ENCODE measurements around the gene KDM2B. TPM values are rescaled to one million over a fixed set of nuclear protein-coding genes. Genes with fewer than 3 reads are reported as not detected.
"Not testable (repeated sequence)": the region's sequence is repeated elsewhere in the genome, so short reads cannot be mapped to it uniquely, and the experiment has no call there.

Gene KDM2B
- total RNA-seq, 2 donors from 2014 or later = 28.9 to 66.8 TPM

DNA sequence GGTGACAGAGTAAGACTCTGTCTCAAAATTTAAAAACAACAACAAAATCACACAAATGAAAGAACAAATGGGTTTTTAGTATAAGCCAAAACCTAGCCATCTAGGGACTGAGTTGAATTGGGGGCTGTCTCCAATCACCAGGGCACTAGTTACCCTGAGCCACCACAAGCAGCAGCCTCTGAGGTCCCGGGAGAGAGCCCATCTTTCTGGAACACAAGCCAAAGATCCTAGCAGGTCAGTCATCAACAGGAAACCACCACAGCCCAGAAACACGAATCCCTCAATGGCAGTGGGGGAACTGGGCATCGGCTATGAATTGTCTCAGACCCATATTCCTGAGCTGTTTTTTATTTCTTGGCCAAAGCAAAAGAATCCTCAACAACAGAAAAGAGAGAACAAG, 75.3 kb downstream of the KDM2B start:
- Mint-ChIP-seq H3K36me3 (no peaks in the 10 kb centered on the region), H3K9me3 (no peaks in the 10 kb centered on the region), H3K27ac (peak overlapping the region; percentile 5 to 54)
- DNase-seq (ENCODE audit: low spot score in 2 of 2) (no peak), ATAC-seq (no peak)

DNA sequence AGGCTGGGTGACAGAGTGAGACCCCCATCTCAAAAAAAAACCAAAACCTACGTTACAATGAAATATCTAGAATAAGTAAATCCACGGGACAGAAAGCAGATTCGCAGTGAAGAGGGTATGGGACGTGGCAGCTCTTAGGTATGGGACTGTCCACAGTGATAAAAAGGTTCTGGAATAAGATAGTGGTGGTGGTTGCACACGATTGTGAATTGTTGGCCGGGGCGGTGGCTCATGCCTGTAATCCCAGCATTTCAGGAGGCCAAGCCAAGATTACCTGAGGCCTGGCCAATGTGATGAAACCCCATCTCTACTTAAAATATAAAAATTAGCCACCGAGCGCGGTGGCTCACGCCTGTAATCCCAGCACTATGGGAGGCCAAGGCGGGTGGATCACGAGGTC, 76.3 kb downstream of the KDM2B start:
- no peaks in the 10 kb centered on the region for H3K9me3 Mint-ChIP-seq
- no peaks in the 10 kb centered on the region for H3K36me3 Mint-ChIP-seq
- DNase-seq (ENCODE audit: low spot score in 2 of 2) (no peak), ATAC-seq (no peak)
- H3K27ac Mint-ChIP-seq = no peak overlapping the region

DNA sequence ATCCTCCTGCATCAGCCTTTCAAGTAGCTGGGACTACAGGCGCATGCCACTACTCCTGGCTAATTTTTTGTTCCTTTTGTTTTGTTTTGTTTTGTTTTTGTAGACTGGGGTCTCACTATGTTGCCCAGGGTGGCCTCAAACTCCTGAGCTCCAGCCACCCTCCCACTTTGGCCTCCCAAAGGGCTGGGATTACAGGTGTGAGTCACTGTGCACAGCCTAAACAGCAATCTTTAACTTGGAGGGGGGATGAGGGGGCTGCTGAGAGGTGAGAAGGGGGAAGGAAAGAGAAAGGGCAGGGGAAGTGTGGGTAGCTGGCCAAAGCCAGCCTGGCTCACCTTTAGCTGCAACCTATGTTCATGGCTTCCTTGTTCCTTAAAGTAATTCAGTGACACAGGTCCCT, 77.4 kb downstream of the KDM2B start:
- ATAC-seq (no peak), DNase-seq (ENCODE audit: low spot score in 2 of 2) (no peak)
- Mint-ChIP-seq H3K9me3 (no peaks in the 10 kb centered on the region), H3K27ac (peak overlapping the region; percentile 26 to 86), H3K36me3 (no peaks in the 10 kb centered on the region)

DNA sequence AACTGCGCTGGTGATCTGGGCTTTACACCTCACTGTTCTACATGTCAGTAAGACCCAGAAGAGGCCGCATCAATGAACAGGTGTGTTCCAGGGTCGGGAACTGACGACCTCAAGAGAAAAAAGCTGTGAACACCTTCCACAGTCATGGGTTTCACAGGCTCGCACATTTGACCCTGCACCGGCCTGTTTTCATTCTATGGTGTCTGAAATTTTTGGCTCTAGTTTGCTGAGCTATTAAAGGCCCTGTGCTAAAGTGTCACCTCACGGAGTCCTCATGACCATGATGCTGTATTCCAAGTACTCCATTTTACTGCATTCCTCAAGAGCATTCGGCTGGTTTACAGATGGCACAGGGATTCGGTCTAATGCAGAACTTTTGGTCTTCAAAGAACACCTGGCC, 78.9 kb downstream of the KDM2B start:
- no peaks in the 10 kb centered on the region for H3K9me3 Mint-ChIP-seq
- ATAC-seq = no peak

DNA sequence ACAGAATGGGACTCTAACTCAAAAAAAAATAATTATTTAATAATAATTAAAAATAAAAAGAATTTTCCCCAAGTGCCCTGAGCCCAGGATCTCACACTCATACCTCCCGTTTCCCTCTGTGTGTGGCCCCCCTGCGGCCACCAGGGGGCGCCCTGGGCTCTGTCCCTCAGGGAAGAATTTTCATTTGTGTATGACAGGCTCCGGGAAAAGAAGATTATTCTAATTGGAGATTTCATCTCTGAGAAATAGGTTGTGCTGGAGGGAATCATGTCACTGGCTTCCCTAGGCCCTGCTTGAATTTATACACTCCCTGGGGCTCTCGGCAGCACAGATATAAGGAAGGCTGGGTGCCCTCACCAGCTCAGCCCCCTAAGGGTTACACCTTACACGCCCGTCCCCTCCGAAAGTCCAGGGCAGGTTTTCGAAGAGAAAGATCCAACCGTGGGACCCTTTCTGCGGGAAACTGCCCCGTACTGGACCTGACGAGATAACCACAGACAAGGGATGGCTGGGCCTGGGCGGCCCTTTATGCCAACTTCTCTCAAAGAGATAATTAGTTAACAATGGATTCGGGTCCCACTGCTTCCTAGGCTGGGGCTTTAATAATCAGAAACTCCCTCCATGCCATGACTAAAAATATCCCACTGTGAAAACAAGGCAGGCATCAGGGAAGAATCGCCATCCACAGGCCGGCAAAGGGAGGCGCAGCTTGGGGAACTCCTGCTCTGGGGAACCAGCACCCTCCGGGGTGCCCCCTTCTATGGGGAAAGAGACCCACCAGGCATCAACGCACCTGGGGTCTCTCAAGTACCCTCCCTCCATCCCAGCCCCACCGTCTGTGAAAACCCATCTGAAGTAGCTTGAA, 80.7 kb downstream of the KDM2B start:
- Mint-ChIP-seq H3K27ac (peak overlapping the region in 1 of 2 donors; percentile 27), H3K9me3 (no peaks in the 10 kb centered on the region)

More for the DNA sequence above, 78.9 kb downstream of the KDM2B start:
- no peak overlapping the region for H3K27ac Mint-ChIP-seq
- no peak for DNase-seq (ENCODE audit: low spot score in 2 of 2)
- H3K36me3 Mint-ChIP-seq = no peaks in the 10 kb centered on the region

DNA sequence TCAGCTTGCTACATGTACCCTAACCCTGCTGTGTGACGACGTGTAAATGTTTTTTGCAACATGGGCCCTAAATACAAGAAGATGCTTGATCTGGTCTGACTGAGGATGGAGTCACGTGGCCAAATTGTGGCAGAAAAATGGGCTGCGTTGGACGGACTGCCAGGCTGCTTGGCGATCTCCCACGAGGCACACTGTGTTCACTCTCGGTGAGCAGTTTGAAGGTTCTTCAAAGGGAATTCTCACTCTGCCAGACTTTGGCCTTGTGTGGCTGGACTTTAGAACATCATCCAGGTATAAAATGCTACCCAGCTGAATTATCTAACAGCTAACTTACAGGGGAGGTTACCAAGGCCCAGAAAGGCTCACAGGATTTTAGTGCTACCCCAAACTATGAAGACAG, 85.1 kb downstream of the KDM2B start:
- no peaks in the 10 kb centered on the region for H3K36me3 Mint-ChIP-seq
- DNase-seq (ENCODE audit: low spot score in 2 of 2) (no peak), ATAC-seq (no peak)
- H3K27ac Mint-ChIP-seq = no peak overlapping the region
- no peaks in the 10 kb centered on the region for H3K9me3 Mint-ChIP-seq

More for the DNA sequence above, 80.7 kb downstream of the KDM2B start:
- peak; percentile 73 to 89 for ATAC-seq
- DNase-seq (ENCODE audit: low spot score in 2 of 2) = peak; percentile 66 to 80
- no peaks in the 10 kb centered on the region for H3K36me3 Mint-ChIP-seq

DNA sequence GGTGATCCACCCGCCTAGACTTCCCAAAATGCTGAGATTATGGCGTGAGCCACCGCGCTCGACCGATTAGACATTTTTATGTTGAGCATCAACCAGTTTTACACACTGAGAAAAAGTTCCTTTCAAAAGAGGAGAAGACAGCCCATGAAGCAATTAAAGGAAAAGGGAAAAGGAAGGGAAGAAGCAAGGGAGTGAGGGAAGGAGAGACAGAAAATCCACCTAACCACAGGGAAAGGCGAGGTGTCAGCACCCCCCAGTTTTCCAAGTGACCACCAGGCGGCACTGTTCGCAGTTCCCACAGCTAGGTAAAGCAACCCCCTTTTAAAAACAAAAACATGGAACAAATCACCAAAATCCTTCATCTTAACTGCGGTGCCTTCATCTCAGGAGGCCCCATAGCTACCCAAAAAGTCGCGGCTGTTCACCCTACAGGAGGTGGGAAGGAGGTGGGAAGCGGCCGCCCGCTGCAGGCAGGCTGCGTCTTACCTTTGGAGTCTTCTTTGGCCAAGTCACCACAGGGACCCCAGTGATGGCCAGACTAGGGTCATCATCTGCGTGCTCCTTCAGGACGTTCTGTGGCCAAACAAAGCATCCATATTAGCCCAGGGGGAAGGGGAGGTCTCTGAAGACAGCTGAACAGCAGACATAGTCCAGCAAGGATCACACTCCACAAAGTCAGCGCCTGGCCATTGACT, 86.6 kb downstream of the KDM2B start:
- Mint-ChIP-seq H3K27ac (no peak overlapping the region), H3K36me3 (no peaks in the 10 kb centered on the region), H3K9me3 (no peaks in the 10 kb centered on the region)
- peak in 1 of 2 donors; percentile 57 for DNase-seq (ENCODE audit: low spot score in 2 of 2)
- peak; percentile 46 to 65 for ATAC-seq

DNA sequence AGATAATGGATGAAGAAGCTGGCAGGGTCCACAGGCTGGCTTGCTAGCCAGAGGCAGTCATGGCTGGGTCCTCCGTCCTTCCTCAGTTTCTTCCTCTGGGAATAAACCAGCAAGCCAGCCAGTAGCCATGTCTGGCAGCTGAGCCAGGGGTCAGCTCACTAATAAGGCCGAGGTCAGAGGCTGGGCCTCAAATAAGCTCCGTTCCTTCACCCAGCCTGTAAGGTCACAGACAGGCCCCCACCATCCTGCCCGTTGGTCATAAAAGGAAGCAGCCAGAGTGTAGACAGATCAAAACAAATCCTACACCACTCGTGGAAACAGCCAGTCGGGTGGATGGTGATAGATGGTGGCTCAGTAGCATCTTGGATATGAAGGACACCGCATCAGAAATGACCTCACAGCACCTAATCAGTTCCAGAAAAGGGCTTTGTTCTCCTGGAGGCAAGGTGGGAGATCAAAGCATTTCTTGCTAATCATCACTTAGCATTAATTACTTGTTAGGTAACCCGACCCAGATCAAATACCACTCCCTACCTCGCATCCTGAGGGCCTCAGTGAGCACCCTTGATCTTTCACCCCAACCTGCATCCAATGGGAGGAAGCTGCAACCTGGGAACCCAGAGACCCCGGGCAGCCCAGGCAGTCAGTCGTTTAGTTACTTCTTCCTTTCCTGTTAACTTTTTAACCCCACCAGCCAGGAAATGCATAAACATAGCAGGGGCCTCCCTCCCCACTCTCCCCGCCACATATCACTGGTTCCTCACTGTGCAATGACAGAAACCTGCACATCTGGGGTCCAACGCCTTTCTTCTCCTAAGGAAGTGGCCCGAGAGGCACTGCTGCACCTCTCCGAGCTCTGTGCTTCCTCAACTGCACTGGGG, 90.2 kb downstream of the KDM2B start:
- no peaks in the 10 kb centered on the region for H3K9me3 Mint-ChIP-seq
- DNase-seq (ENCODE audit: low spot score in 2 of 2) (no peak), ATAC-seq (no peak)
- H3K36me3 Mint-ChIP-seq = no peaks in the 10 kb centered on the region
- peak overlapping the region in 1 of 2 donors; percentile 22 for H3K27ac Mint-ChIP-seq

DNA sequence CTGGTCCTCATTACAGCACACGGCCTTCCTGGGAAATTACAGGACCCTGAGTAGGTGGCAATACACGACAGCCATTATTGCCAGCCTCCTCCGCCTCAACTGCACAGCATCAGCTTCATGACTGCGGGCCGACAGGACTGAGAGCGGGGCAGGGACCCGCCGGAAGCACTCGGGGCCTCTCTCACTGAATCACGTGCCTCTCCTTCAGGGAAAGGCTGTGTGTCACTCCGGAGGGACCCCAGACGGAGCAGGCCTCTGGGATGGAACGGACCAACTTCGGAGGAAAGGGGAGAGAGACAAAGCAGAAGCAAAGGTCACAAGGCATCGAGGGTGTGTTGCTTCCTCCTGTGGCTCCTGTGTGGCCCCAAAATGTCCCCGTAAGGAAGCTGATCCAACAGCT, 90.9 kb downstream of the KDM2B start:
- no peak overlapping the region for H3K27ac Mint-ChIP-seq
- ATAC-seq = no peak
- no peak for DNase-seq (ENCODE audit: low spot score in 2 of 2)
- no peaks in the 10 kb centered on the region for H3K9me3 Mint-ChIP-seq
- H3K36me3 Mint-ChIP-seq = no peaks in the 10 kb centered on the region

DNA sequence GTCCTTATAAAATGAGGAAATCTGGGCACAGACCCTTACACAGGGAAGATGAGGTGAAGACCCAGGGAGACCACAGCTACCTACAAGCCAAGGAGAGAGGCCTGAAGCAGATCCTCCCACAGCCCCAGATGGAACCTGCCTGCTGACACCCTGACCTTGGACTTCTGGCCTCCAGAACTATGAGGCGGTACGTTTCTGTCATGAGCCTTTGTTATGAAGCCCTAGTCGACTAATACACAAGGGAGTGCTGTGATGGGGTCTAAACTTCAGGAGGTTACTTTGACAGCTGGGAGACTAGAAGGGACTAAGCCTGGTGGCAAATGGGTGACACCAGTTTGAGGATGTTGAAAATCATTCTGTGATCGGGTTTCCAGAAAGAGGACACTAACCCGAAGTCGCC, 95.9 kb downstream of the KDM2B start:
- DNase-seq (ENCODE audit: low spot score in 2 of 2) (no peak), ATAC-seq (no peak)
- H3K27ac Mint-ChIP-seq = no peak overlapping the region
- no peaks in the 10 kb centered on the region for H3K9me3 Mint-ChIP-seq
- H3K36me3 Mint-ChIP-seq = no peaks in the 10 kb centered on the region

DNA sequence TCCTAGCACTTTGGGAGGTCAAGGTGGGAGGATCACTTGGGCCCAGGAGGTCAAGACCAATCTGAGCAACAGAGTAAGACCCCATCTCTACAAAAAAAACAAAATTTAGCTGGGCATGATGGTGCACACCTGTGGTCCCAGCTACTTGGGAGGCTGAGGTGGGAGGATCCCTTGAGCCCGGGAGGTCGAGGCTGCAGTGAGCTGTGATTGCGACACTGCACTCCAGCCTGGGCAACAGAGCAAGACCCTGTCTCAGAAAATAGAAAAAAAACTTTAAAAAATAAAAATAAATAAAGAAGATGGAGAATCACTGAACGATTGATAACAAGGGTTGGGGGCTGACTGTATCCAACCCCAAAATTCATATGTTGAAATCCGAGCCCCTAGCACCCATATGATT, 96.3 kb downstream of the KDM2B start:
- H3K36me3 Mint-ChIP-seq = not testable (repeated sequence)

DNA sequence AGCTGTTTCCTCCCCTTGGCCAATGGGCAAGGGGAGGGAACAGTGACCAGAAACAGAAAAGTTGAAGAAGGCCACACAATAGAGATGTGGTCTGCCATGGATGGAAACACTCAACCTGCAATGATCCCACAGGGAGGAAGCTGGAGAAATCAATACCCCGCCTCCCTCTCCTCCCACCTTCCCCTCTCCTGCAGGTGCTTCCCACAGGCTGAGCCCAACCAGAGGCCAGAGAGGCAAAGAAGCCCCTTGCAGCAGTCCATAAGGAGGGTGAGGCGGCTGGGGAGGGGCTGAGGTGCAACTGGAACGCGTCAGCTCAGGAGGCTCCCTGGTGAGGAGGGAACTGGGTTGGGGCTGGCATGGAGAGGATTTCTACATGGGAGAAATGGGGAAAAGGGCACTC, 96.9 kb downstream of the KDM2B start:
- Mint-ChIP-seq H3K27ac (no peak overlapping the region), H3K36me3 (no peaks in the 10 kb centered on the region), H3K9me3 (no peaks in the 10 kb centered on the region)
- no peak for ATAC-seq
- DNase-seq (ENCODE audit: low spot score in 2 of 2) = no peak

More for the DNA sequence above, 96.3 kb downstream of the KDM2B start:
- not testable (repeated sequence) for H3K9me3 Mint-ChIP-seq; H3K27ac Mint-ChIP-seq; ATAC-seq; DNase-seq (ENCODE audit: low spot score in 2 of 2)

DNA sequence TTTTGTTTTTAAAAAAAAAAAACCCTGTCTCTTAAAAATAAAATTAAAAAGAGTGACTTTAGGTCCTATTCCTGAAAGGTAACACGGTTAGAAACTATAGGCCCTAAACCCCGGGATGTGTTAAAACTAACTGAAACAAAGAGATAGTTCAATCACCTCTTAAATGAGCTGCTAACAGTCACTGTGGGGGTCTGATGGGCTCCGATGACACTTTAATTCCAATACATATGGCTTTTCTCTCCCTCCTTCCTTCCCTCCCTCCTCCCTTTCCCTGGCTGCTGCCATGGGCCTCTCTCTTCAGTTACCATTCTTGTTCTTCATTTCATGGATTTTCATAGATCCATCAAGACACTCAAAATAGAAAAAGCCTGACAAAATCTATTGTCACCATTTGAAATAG, 104.3 kb downstream of the KDM2B start:
- H3K9me3 Mint-ChIP-seq = no peaks in the 10 kb centered on the region
- DNase-seq (ENCODE audit: low spot score in 2 of 2) (no peak), ATAC-seq (no peak)
- no peaks in the 10 kb centered on the region for H3K36me3 Mint-ChIP-seq
- H3K27ac Mint-ChIP-seq = no peak overlapping the region

DNA sequence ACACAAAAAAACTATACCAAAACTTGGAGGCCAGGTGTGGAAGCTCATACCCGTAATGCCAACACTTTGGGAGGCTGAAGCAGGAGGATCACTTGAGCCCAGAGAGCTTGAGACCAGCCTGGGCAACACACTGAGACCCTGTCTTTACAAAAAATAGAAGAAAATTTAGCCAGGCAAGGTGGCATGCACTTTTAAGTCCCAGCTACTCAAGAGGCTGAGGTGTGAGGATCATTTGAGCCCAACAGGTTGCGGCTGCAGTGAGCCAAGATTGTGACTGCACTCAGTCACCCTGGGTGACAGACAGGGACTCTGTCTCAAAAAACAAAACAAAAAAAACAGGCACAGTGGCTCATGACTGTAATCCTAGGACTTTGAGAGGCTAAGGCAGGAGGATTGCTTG, 105.5 kb downstream of the KDM2B start:
- no peak overlapping the region for H3K27ac Mint-ChIP-seq
- DNase-seq (ENCODE audit: low spot score in 2 of 2) (no peak), ATAC-seq (no peak)
- H3K36me3 Mint-ChIP-seq = no peaks in the 10 kb centered on the region
- H3K9me3 Mint-ChIP-seq = no peaks in the 10 kb centered on the region

DNA sequence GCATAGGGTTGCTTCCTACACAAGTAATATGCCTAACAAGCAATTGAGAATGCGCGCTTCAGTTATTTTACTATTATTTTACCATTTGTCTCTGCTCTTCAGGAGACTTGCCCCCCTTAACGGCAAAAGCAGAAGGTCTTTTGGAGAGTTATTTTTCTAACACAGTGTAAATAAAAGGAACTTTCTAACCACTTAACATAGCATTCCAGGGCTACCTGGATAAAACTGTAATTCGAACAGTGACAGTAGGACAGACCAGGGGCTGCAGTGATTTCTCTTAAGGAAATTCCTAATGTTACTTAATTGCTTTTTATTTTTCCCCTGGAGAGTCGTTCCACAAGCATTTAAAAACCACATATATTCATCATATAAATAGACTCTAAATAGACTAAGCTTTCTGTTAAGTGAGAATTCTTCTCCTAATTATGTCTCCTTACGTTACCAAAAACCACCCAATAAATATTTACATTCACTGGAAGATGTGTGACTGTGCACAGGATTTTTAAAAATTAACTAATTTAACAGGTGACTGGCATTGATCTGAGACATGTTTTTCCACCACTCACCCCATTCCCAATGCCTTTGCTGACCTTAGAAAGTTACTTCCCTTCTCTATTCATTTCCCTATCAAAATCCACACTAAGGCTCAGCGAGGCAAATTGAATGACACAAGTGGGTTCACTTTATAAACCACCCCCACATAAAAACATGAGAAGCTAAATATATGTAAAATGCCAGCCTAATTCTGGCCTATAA, 108.5 kb downstream of the KDM2B start:
- Mint-ChIP-seq H3K9me3 (no peaks in the 10 kb centered on the region), H3K27ac (no peak overlapping the region), H3K36me3 (no peaks in the 10 kb centered on the region)
- ATAC-seq = no peak
- no peak for DNase-seq (ENCODE audit: low spot score in 2 of 2)

DNA sequence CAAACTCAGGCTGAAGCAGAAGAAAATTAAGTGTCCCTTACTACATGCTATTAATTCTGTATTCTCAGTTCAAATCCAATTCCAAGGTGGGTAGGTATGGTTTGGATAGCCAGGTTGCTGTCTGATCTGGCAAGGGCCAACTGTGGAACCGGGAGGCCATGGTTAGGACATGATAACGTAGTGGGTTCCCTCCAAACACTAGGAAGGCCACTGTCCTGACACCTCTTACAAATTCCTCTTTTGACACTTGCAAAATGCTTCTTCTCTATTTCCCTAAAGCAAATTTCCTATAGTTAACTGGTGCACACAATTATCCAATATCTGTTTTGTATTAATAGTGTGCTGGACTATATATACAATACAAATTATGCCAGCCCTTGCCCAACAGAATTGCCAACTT, 110.1 kb downstream of the KDM2B start:
- Mint-ChIP-seq H3K36me3 (peaks cover 5 to 7% of the 10 kb centered on the region in 2 donors), H3K9me3 (no peaks in the 10 kb centered on the region), H3K27ac (peak overlapping the region in 1 of 2 donors; percentile 51)
- ATAC-seq (no peak), DNase-seq (ENCODE audit: low spot score in 2 of 2) (no peak)
